NT2/D1 (cell line): ENCODE measurements around the gene PKN2.

Source experiments
- SUZ12 ChIP-seq: IDR thresholded peaks from 2 replicates; pipeline ENCODE4 v1.6.1; 2011; ENCODE audit not compliant: insufficient read length, insufficient read depth; ENCODE audit errors: extremely low read depth
- YY1 ChIP-seq: IDR thresholded peaks from 2 replicates; pipeline ENCODE4 v1.6.1; 2011; ENCODE audit not compliant: insufficient read length, insufficient read depth
- ZNF274 ChIP-seq: IDR thresholded peaks from 2 replicates; pipeline ENCODE4 v1.6.1; 2011; ENCODE audit warnings: mild to moderate bottlenecking, low read depth, low read length

GRCh38 chr1:88812366-88812765 is 128.3 kb downstream of the PKN2 start:
- TF ChIP-seq ZNF274 (no peak), YY1 (no peak), SUZ12 (no peak)
